GM18867 (cell line): ENCODE measurements around the gene ASPG.

ENCODE experiments used
- ATAC-seq: cut with Tn5 transposase; IDR thresholded peaks from one replicate; pipeline ENCODE4 v1.9.1; 2021; ENCODE audit warnings: mild to moderate bottlenecking, moderate library complexity; ENCODE audit not compliant: unreplicated experiment

The ASPG gene

DNA sequence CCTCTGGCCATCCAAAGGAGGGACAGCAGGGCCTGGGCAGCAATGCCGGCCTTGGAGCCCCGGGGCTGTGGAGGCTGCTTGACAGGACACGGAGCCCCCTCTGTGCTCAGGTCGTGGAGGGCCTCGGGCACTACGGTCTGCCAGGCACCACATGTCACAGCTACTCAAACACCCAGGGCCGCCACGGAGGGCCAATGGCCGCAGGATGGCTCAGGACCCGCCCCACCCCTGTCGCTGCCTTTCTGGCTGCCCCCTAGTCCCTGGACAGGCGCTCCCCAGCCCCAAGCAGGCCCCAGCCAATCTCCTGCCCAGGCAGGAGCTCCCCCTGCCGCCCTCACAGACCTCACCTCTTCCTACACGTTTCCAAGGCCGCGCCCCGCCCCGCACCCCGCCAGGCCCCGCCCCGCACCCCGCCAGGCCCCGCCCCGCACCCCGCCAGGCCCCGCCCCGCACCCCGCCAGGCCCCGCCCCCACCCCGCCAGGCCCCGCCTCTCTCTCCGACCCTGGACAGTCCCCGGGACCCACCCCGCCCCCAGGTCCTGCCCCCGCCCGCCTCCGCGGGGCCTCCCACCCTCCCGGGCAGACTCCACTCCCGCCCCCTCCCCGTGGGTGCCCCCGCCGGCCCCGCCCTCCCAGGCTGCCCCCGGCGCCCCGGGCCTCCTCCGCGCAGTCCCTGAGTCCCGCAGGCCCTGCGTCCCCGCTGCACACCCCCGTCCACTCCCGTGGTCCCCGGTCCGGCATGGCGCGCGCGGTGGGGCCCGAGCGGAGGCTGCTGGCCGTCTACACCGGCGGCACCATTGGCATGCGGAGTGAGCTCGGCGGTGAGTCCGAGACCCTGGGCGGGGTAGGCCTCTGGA, at the start of gene ASPG:
Gene ASPG, plus strand, starts transcription at position 669 of the 857 bp plus-strand sequence. Its CDS starts 71 bp downstream, at position 740.
- no peak for ATAC-seq

DNA sequence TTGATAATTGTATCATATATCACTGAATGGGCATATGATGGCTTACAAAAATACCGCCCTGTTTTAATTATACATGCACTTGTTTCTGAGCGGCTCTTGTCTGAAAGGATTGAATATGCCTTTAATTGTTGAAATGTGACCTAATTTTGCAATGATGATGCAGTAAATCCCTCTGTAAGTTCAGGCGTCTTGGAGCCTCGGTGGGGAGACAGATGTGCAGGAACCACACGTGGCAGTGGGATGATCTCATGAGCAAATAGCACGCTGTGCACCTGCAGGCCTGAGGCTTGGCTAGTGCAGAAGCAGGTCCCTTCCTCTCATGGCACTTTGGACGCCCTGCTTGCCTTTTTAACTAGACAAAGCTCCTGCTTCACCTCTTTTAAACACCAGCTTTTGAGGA, 49.3 kb upstream of the ASPG start:
- ATAC-seq, result no peak

DNA sequence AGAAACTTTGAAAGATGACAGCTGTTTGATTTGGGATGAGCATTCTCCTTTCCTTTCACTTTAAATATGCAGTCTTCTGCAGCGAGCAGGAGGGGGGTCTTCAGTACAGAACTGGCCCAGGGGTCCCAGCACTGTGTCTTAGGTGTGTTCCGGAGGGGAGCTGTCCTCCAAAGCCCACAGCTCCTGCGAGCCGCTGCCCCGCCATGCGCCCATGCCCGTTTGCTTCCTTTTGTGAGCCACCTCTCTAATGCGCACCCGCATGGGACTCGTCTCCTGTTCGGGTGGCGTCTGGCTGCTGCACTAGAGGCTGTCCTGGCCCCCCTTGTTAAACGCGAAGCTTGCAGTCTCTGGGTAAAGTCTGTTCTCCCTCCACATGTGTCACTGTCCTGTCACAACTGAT, 48.4 kb upstream of the ASPG start:
- ATAC-seq, result no peak

DNA sequence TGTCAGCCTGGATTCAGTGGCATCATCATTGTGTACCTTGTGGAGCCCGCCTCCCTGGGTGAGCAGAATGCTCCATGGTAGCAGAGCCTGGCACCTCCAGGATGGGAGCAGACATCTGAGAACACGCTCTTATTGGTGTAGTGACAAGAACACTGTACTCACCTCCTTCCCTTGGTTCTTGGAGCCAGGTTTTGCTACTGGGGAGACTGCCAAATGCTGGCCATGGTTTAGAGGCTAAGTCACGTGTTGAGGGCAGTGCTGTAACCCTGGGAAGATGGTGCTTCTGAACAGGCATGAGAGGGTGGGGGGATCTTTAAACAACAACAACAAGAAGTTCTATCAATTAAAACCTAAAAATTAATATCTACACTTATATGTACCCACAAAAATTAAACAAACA, 47.6 kb upstream of the ASPG start:
- ATAC-seq, result no peak

DNA sequence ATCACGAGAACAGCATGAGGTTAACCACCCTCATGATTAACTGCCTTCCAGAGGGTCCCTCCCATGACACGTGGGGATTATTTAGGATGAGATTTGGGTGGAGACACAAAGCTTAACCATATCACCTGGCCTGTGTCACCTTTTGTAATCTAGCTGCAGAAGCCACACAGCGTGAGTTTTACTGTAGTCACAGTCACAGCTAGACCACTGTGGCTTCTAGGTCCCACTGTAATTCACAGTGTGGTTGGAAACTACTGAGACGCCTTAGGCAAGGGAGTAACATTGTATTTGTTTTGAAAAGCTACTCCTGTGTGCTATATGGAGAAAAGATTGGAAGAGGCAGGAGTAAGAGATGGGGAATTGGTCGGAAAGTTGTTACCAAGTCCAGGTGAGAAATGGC, 46.3 kb upstream of the ASPG start:
- no peak for ATAC-seq

GRCh38 chr14:104040539-104040938, 45.0 kb upstream of the ASPG start:
- ATAC-seq, result no peak

DNA sequence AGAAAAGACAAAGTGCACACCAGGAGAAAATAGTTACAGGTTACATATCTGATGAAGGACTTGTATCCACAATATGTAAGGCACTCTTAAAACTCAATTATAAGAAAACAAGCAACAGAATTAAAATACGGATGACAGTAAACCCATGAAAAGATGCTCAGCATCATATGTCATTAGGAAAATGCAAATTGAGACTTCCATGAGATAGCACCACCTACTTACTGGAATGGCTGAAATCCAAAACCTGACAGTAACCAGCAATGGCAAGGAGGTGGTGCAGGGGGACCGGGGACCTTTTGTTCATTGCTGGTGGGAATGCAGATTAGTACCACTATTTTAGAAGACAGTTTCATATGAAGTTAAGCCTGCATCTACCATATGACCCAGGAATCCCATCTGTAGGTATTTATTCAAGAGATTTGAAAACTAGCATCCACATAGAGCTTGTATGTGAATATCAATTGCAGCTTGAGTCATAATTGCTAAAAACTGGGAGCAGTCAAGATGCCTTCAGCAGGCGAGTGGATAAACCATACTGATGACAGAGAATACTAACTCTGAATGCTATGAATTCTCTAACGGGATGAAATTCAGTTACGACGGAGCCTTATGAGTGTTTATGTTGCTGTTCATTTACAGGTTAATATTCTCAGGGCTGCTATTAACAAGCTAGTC, 43.9 kb upstream of the ASPG start:
- ATAC-seq, result no peak

DNA sequence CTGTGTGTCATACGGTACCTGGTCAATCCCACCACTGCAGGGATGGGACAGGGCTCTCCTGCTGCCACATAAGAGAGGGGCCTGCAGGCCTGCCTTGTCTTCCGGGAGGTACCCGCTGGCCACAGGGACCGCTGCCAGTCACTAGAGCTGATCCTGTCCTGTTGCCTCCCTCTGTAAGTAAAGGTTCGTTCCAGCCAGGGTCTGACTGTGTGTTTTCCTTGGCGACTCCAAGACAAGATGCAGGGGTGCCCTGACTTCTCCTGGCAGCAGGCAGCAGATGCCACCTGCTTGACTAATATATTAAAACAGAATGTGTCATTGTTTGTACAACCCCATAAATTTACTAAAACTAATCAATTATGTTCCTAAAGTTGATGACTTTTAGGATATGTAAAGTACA, 41.5 kb upstream of the ASPG start:
- no peak for ATAC-seq

- ATAC-seq, result no peak
Observed at GRCh38 chr14:104047761-104048160, 37.7 kb upstream of the ASPG start.

DNA sequence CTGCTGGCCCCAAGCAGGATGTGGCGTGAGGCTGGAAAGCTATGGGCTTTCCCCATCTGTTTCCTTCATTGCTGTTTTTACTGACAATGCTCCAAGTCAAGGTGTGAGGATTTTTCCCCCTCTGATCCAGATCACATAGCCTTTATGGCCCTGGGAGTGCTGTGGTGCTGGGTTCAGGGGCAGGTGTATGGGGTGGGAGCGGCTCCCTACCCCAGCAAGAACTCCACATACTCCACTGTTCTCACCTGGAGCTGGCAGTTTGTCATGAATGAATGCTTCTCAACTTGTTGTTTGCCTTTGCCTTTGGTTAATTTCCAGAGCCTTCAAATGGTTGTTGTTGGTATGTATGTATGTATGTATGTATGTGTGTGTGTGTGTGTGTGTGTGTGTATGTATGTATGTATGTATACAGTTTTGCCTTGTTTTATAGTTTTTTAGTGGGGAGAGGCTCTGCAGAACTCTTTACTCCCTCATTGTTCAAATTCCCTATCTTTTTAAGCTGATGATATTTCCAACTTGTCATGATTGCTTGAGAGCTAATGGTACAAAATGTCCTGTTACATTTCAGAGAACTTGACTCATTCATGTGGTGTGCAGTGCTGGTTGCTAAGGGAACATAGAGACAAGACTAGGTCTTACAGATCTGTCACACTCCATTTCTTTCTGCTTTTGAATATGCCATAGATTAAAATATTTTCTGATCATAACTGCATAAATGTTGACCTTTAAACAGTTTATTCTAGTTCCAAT, 36.6 kb upstream of the ASPG start:
- no peak for ATAC-seq

GRCh38 chr14:104049576-104050240, 35.8 kb upstream of the ASPG start:
- ATAC-seq, result no peak

- ATAC-seq, result no peak
Observed at GRCh38 chr14:104051092-104051813, 34.2 kb upstream of the ASPG start.

DNA sequence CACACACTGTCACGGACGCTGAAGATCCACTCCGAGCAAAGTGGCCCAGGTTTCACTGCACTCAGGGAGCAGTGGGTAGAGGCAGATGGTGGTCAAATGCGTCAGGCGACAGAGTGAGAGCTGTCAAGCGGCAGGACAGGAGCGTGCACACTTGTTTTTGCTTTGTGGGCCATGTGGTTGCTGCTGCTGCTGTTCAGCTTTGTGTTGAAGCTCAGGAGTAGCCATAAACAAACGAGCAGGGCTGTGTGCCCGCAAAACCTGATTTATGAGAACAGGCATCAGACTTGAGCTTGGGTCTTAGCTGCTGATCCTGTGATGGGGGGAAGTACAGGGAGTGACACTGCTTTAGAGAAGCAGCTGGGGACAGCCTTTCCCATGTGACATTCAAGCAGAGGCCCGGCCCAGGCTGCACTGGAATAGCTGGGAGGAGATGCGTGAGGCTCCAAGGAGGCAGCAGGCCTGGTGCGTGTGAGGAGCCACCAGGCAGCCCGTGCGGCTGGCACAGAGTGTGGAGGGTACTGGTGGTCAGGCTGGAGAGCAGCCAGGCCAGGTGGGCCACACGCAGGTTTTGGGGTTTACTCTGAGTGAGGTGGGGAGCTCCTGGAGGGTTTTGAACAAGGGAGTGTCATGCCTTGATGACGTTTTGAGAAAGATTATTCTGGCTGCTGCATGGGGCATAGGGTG, 31.1 kb upstream of the ASPG start:
- ATAC-seq, result no peak

GRCh38 chr14:104062281-104062680, 23.2 kb upstream of the ASPG start:
- ATAC-seq, result no peak

DNA sequence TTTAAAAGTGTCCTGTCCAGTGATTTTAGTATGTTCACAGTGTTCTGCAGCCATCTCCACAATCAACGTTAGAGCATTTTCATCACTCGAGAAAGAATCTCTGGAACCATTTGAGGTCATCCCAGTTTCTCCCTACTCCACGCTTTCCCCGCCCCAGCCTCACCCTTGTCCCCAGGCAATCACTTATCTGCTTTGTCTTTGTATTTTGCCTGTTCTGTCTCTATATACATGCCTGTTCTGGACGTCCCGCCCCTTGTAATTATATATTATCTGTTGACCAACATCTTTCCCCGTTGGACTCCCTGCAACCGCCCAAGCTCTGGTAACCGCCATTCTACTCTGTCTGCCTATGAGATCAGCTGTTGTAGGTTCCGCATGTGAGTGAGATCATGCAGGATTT, 21.5 kb upstream of the ASPG start:
- no peak for ATAC-seq

DNA sequence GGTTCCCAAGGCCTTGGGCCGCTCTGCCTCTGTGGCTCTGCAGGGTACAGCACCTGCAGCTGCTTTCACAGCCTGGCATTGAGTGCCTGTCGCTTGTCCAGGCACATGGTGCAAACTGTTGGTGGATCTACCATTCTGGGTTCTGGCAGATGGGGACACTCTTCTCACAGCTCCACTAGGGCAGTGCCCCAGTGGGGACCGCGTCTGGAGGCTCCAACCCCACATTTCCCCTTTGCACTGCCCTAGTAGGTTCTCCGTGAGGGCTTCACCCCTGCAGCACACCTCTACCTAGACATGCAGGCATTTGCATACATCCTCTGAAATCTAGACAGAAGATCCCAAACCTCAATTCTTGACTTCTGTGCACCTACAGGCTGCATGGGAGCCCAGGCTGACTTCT, 19.2 kb upstream of the ASPG start:
- no peak for ATAC-seq

DNA sequence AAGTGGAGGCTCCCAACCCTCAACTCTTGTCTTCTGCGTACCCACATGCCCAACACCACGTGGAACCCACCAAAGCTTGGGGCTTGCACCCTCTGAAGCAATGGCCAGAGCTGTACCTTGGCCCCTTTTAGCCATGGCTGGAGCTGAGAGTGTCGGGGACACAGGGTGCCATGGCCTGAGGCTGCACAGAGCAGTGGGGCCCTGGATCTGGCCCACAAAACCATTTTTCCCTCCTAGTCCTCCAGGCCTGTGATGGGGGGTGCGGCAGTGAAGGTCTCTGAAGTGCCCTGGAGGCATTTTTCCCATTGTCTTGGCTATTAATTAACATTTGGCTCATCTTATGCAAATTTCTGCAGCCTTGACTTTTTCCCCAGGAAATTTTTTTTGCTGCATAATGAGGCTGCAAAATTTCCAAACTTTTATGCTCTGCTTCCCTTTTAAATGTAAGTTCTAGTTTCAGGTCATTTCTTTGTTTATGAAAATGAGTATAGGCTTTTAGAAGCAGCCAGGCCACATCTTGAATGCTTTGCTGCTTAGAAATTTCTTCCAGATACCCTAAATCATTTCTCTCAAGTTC, 18.7 kb upstream of the ASPG start:
- no peak for ATAC-seq

GRCh38 chr14:104069541-104069940, 16.0 kb upstream of the ASPG start:
- no peak for ATAC-seq

- no peak for ATAC-seq
Observed at GRCh38 chr14:104072586-104072985, 12.9 kb upstream of the ASPG start.

DNA sequence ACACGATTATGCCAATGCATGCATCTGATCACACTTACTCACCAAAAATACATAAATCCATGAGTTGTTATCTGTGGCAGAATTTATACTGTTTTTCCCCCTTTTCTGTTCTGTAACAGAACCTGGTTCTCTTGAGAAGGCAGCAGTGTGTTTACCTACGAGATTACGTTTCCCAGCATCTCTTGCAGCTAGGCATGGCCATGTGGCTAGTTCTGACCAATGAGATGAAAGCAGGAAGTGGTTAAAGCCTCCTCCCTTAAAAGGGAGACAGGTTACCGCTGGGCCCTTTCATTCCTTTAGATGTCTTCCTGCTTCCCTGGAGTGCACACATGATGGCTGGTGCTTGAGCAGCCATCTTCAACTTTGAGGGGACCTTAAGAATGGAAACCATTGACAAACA, 11.7 kb upstream of the ASPG start:
- no peak for ATAC-seq
